Measurements from ENCODE around the gene MMP25. TPM values are rescaled to one million over a fixed set of nuclear protein-coding genes. Genes with fewer than 3 reads are reported as not detected.
A peak's percentile ranks its signal among the peaks of the same experiment; 100 is the strongest.
"Not testable (repeated sequence)": the region's sequence is repeated elsewhere in the genome, so short reads cannot be mapped to it uniquely, and the experiment has no call there.

The MMP25 gene
- total RNA-seq, 2 experiments from 2014 or later, result 0.42 to 0.80 TPM

DNA sequence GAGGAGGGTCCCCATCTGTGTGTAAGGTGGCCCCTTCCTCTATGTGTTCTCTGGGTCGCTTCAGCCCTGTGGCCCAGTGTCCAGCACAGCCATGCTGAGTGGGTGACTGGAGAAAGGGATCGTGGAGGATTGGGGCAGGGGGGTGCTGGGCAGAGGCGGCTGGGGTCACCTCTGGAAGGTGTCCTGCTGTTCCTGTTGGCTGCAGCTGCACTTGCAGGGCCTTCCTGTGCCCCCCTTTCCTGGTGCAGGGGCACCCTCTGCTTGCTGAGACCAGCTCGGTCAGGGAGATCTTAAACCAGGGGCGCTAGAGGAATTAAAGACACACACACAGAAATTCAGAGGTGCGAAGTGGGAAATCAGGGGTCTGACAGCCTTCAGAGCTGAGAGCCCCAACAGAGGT is 30.2 kb downstream of the MMP25 start:
- no peaks in the 10 kb centered on the region for H3K27me3 Mint-ChIP-seq
- no peaks in the 10 kb centered on the region for H3K9me3 Mint-ChIP-seq
- peak overlapping the region; percentile 95 for H3K27ac Mint-ChIP-seq
- TF ChIP-seq CTCF (IDR thresholded peaks at IDR 0.05), result no peak
- no peaks in the 10 kb centered on the region for H3K27me3 ChIP-seq (ENCODE audit: control insufficient read depth in 1 of 2, insufficient read depth in 2 of 2, low read length in 2 of 2)
- ATAC-seq (ENCODE audit: poor library complexity) (no peak), DNase-seq (peak in 1 of 14 experiments; percentile 41)
- no peaks in the 10 kb centered on the region for H3K36me3 ChIP-seq (ENCODE audit: insufficient read depth, low read length)
- H3K9me3 ChIP-seq (ENCODE audit: control insufficient read depth in 1 of 2, insufficient read depth in 1 of 2, low read length in 2 of 2), result peaks cover 0 to 9% of the 10 kb centered on the region in 2 experiments
- ChIA-PET POLR2A (interaction anchor here (1.1 to 5.9 kb wide), 16 partner anchors 11 to 207 kb away, joined by 3 to 137 read pairs (median 13); partner anchors contain the start of genes IL32, ZNF213, ZNF263 and ZSCAN10), CTCF (interaction anchor here (1.0 to 4.7 kb wide), 7 partner anchors 11 to 73 kb away, joined by 3 to 24 read pairs (median 3); partner anchors contain the start of gene IL32)
- peak overlapping the region; percentile 80 for H3K4me3 Mint-ChIP-seq
- H3K27ac ChIP-seq (ENCODE audit: low read depth in 1 of 2, low read length in 2 of 2), result peak overlapping the region; percentile 80 to 86
- peaks cover 95% of the 10 kb centered on the region for H3K4me1 ChIP-seq (ENCODE audit: insufficient read depth, low read length)
- intact Hi-C loops (cut with DNase I, micrococcal nuclease), result loop anchor here in 1 of 2 experiments (2.0 kb wide), 1 partner anchor 22 kb away; the partner anchor contains the start of gene ZSCAN10
- peaks cover 7% of the 10 kb centered on the region for H3K36me3 Mint-ChIP-seq (ENCODE audit: low read depth)
- peak overlapping the region; percentile 26 for H3K4me3 ChIP-seq (ENCODE audit: low read length)
- H3K4me1 Mint-ChIP-seq (ENCODE audit: low read depth), result peaks cover 91% of the 10 kb centered on the region

DNA sequence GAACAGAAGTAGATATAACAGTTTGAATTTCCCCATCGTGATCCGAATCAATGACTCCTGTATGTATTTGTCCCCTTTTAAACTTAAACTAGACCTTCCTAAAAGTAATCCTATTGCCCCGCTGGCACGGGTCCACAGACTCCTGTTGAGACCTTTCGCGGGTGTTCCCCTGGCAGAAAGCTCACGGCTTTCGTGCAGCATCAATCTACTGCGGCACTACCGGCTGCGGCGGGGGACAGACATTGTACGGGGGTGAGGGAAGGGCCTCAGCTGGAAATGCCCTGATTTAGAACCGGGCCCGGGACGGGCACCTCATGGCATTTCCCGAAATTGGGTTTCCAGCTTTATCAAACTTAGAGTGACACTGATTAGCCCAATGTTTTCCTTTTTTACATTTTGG is 33.7 kb downstream of the MMP25 start:
- intact Hi-C loops (cut with DNase I, micrococcal nuclease), result no loop called here
- ChIA-PET POLR2A (interaction anchor here (1.0 to 1.6 kb wide), 3 partner anchors 9 to 15 kb away, joined by 3 to 5 read pairs (median 4); partner anchors contain the start of gene IL32), CTCF (interaction anchor here (1.1 to 1.3 kb wide), 2 partner anchors 20 to 22 kb away, joined by 3 to 5 read pairs; no protein-coding TSS in a partner anchor)
- no peak for TF ChIP-seq CTCF (IDR thresholded peaks at IDR 0.05)
- H3K27ac ChIP-seq (ENCODE audit: low read depth in 1 of 2, low read length in 2 of 2), result no peak overlapping the region
- Mint-ChIP-seq H3K4me1 (ENCODE audit: low read depth) (peaks cover 84% of the 10 kb centered on the region), H3K4me3 (no peak overlapping the region), H3K27ac (peak overlapping the region; percentile 95), H3K27me3 (no peaks in the 10 kb centered on the region), H3K9me3 (no peaks in the 10 kb centered on the region), H3K36me3 (ENCODE audit: low read depth) (peaks cover 7% of the 10 kb centered on the region)
- no peak for DNase-seq
- H3K4me1 ChIP-seq (ENCODE audit: insufficient read depth, low read length), result peaks cover 76% of the 10 kb centered on the region
- H3K9me3 ChIP-seq (ENCODE audit: control insufficient read depth in 1 of 2, insufficient read depth in 1 of 2, low read length in 2 of 2), result peaks cover 0 to 9% of the 10 kb centered on the region in 2 experiments
- H3K4me3 ChIP-seq (ENCODE audit: low read length), result no peak overlapping the region
- no peaks in the 10 kb centered on the region for H3K27me3 ChIP-seq (ENCODE audit: control insufficient read depth in 1 of 2, insufficient read depth in 2 of 2, low read length in 2 of 2)
- H3K36me3 ChIP-seq (ENCODE audit: insufficient read depth, low read length), result no peaks in the 10 kb centered on the region
- ATAC-seq (ENCODE audit: poor library complexity), result no peak

- H3K27me3 Mint-ChIP-seq; intact Hi-C loops (cut with DNase I, micrococcal nuclease); POLR2A ChIA-PET; H3K36me3 Mint-ChIP-seq (ENCODE audit: low read depth); H3K36me3 ChIP-seq (ENCODE audit: insufficient read depth, low read length); DNase-seq; H3K27ac ChIP-seq (ENCODE audit: low read depth in 1 of 2, low read length in 2 of 2); ATAC-seq (ENCODE audit: poor library complexity); H3K9me3 ChIP-seq (ENCODE audit: control insufficient read depth in 1 of 2, insufficient read depth in 1 of 2, low read length in 2 of 2); H3K27me3 ChIP-seq (ENCODE audit: control insufficient read depth in 1 of 2, insufficient read depth in 2 of 2, low read length in 2 of 2); H3K9me3 Mint-ChIP-seq; CTCF ChIA-PET; H3K4me3 Mint-ChIP-seq; H3K4me3 ChIP-seq (ENCODE audit: low read length): not testable (repeated sequence)
- Mint-ChIP-seq H3K4me1 (ENCODE audit: low read depth) (peaks cover 76% of the 10 kb centered on the region), H3K27ac (peak overlapping the region; percentile 39)
- peaks cover 68% of the 10 kb centered on the region for H3K4me1 ChIP-seq (ENCODE audit: insufficient read depth, low read length)
These were observed 35.6 kb downstream of the MMP25 start for GRCh38 chr16:3081957-3082356.

- H3K27me3 ChIP-seq (ENCODE audit: control insufficient read depth in 1 of 2, insufficient read depth in 2 of 2, low read length in 2 of 2); H3K9me3 ChIP-seq (ENCODE audit: control insufficient read depth in 1 of 2, insufficient read depth in 1 of 2, low read length in 2 of 2); DNase-seq; H3K9me3 Mint-ChIP-seq; ATAC-seq (ENCODE audit: poor library complexity); H3K36me3 Mint-ChIP-seq (ENCODE audit: low read depth); intact Hi-C loops (cut with DNase I, micrococcal nuclease); H3K4me3 Mint-ChIP-seq; H3K27ac Mint-ChIP-seq; H3K36me3 ChIP-seq (ENCODE audit: insufficient read depth, low read length); CTCF ChIA-PET; H3K27ac ChIP-seq (ENCODE audit: low read depth in 1 of 2, low read length in 2 of 2); H3K4me3 ChIP-seq (ENCODE audit: low read length); H3K27me3 Mint-ChIP-seq: not testable (repeated sequence)
- H3K4me1 Mint-ChIP-seq (ENCODE audit: low read depth), result peaks cover 76% of the 10 kb centered on the region
- peaks cover 68% of the 10 kb centered on the region for H3K4me1 ChIP-seq (ENCODE audit: insufficient read depth, low read length)
- POLR2A ChIA-PET, result interaction anchor here (0.8 to 1.3 kb wide), 2 partner anchors 9 to 52 kb away, joined by 3 to 5 read pairs; partner anchors contain the start of gene ZNF213
These were observed 37.0 kb downstream of the MMP25 start for GRCh38 chr16:3083408-3083807.
